Parathyroid adenoma (tissue), 2 donors: ENCODE measurements around the gene LY9.

Source experiments
- H2AFZ ChIP-seq: fragments of 300-600 bp; sonication (generic); one replicate; pipeline ENCODE4 v1.7.0; 2017; ENCODE audit warnings: antibody characterized with exemption, mild to moderate bottlenecking
- H3K27ac ChIP-seq: fragments of 300-600 bp; sonication (generic); one replicate; pipeline ENCODE4 v1.7.0; 2017
- H3K27me3 ChIP-seq: fragments of 300-600 bp; sonication (generic); one replicate; pipeline ENCODE4 v1.7.0; 2017; ENCODE audit warnings: low read length; ENCODE audit not compliant: control insufficient read depth, insufficient read depth
- H3K36me3 ChIP-seq: fragments of 300-600 bp; sonication (generic); one replicate; pipeline ENCODE4 v1.7.0; 2017; ENCODE audit warnings: low read length; ENCODE audit not compliant: control insufficient read depth, insufficient read depth
- H3K4me1 ChIP-seq: fragments of 300-600 bp; sonication (generic); one replicate; pipeline ENCODE4 v1.7.0; 2017; ENCODE audit warnings: control low read depth
- H3K4me2 ChIP-seq: fragments of 300-600 bp; sonication (generic); one replicate; pipeline ENCODE4 v1.7.0; 2017; ENCODE audit warnings: low read length
- H3K4me3 ChIP-seq: fragments of 300-600 bp; sonication (generic); one replicate; pipeline ENCODE4 v1.7.0; 2017; ENCODE audit warnings: low read depth, low read length
- H3K79me2 ChIP-seq: fragments of 300-600 bp; sonication (generic); one replicate; pipeline ENCODE4 v1.7.0; 2017; ENCODE audit warnings: control low read depth
- H3K9ac ChIP-seq: fragments of 300-600 bp; sonication (generic); one replicate; pipeline ENCODE4 v1.7.0; 2017; ENCODE audit warnings: mild to moderate bottlenecking
- H3K9me3 ChIP-seq: fragments of 300-600 bp; sonication (generic); one replicate; pipeline ENCODE4 v1.7.0; 2017; ENCODE audit warnings: low read length; ENCODE audit not compliant: control insufficient read depth
- TF ChIP-seq, protein P1 (sequence below): fragments of 300-600 bp; sonication (generic); IDR thresholded peaks from one replicate; pipeline ENCODE4 v1.7.0; 2017; ENCODE audit warnings: antibody characterized with exemption, mild to moderate bottlenecking
- donor health status: primary hyperparathyroidism.

The LY9 gene

GRCh38 chr1:160835751-160836150, 39.8 kb downstream of the LY9 start:
- Histone ChIP-seq H3K4me1 (no peaks in the 10 kb centered on the region), H3K4me2 (no peak overlapping the region), H3K9ac (no peak overlapping the region), H2AFZ (no peak overlapping the region), H3K27ac (no peak overlapping the region), H3K4me3 (no peak overlapping the region), H3K36me3 (no peaks in the 10 kb centered on the region), H3K9me3 (no peaks in the 10 kb centered on the region), H3K27me3 (no peaks in the 10 kb centered on the region), H3K79me2 (no peaks in the 10 kb centered on the region)
- TF ChIP-seq, protein P1, sequence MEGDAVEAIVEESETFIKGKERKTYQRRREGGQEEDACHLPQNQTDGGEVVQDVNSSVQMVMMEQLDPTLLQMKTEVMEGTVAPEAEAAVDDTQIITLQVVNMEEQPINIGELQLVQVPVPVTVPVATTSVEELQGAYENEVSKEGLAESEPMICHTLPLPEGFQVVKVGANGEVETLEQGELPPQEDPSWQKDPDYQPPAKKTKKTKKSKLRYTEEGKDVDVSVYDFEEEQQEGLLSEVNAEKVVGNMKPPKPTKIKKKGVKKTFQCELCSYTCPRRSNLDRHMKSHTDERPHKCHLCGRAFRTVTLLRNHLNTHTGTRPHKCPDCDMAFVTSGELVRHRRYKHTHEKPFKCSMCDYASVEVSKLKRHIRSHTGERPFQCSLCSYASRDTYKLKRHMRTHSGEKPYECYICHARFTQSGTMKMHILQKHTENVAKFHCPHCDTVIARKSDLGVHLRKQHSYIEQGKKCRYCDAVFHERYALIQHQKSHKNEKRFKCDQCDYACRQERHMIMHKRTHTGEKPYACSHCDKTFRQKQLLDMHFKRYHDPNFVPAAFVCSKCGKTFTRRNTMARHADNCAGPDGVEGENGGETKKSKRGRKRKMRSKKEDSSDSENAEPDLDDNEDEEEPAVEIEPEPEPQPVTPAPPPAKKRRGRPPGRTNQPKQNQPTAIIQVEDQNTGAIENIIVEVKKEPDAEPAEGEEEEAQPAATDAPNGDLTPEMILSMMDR, result no peak

DNA sequence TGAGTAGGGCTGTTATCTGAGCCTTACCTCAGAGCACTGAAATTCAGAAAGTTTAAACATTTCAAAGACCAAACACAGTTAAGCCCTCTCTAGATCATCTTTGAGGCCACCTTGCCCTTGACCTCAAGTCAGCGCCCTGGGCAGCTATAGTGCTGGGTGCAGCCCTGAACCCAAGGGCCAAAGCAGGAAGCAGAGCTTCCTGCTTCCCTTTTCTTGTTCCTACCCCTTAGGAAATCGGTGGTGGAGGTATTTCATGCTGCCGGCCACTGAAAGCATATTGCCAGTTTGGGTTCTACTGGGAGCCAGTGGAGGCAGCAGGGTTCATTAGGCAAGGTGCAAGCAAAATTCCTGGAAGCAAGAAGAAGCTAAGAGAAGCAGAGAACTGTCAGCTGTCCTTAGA, 40.6 kb downstream of the LY9 start:
- no peaks in the 10 kb centered on the region for H3K79me2 ChIP-seq

DNA sequence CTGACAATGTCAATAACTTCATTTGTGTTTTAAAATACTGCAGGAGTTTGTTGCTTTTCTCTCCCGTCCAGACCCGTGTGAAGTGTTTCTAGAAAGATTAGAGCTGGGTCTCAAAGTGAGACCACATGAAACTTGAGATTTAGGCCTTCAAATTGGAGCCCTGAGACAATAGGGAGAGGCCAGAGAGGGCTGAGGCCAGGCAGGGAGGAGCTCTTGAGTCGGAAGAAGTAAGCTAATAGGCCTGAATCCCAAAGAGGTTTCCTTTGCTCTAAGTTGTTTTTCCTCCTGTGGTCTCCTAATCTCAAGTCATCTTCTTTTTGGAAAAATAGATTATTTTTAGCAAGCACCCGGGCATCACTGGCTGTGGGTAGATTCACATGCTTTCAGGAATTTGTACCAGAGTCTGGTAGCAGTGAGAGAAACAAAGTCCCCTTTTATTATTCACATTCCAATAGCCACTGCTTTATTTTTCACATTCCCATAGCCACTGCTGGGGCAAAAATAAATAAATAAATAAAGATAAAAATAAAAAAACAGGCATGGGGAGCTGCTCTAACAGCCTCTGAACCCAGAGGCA, 41.1 kb downstream of the LY9 start:
- Histone ChIP-seq H3K27me3 (no peaks in the 10 kb centered on the region), H3K36me3 (no peaks in the 10 kb centered on the region), H3K9ac (no peak overlapping the region), H3K9me3 (no peaks in the 10 kb centered on the region), H3K27ac (no peak overlapping the region), H3K4me1 (no peaks in the 10 kb centered on the region), H3K79me2 (no peaks in the 10 kb centered on the region), H3K4me3 (no peak overlapping the region), H2AFZ (no peak overlapping the region), H3K4me2 (no peak overlapping the region)
- TF ChIP-seq, protein P1, result no peak

More for the DNA sequence above, 40.6 kb downstream of the LY9 start:
- no peaks in the 10 kb centered on the region for H3K36me3 ChIP-seq
- H3K27ac ChIP-seq, result no peak overlapping the region
- no peaks in the 10 kb centered on the region for H3K9me3 ChIP-seq
- no peaks in the 10 kb centered on the region for H3K4me1 ChIP-seq
- H3K4me2 ChIP-seq, result no peak overlapping the region
- no peak overlapping the region for H3K4me3 ChIP-seq
- H2AFZ ChIP-seq, result no peak overlapping the region
- H3K27me3 ChIP-seq, result no peaks in the 10 kb centered on the region
- no peak overlapping the region for H3K9ac ChIP-seq
- TF ChIP-seq, protein P1, result no peak

GRCh38 chr1:160837558-160838205, 41.7 kb downstream of the LY9 start:
- H3K4me2 ChIP-seq, result no peak overlapping the region
- H3K27ac ChIP-seq, result no peak overlapping the region

More at GRCh38 chr1:160837558-160838205, 41.7 kb downstream of the LY9 start:
- Histone ChIP-seq H3K4me3 (no peak overlapping the region), H3K4me1 (no peaks in the 10 kb centered on the region), H3K9me3 (no peaks in the 10 kb centered on the region), H3K79me2 (no peaks in the 10 kb centered on the region), H2AFZ (no peak overlapping the region), H3K36me3 (no peaks in the 10 kb centered on the region), H3K9ac (no peak overlapping the region), H3K27me3 (no peaks in the 10 kb centered on the region)
- TF ChIP-seq, protein P1, result no peak
